HS-27A (cell line): ENCODE measurements around the gene SORCS1.
"Not testable (repeated sequence)": the region's sequence is repeated elsewhere in the genome, so short reads cannot be mapped to it uniquely, and the experiment has no call there.

Experiments used
- DNase-seq: peaks from one replicate; pipeline ENCODE4 v3.0.0-alpha.2; 2012; ENCODE audit warnings: low read depth, missing footprints

Gene SORCS1

GRCh38 chr10:106942035-106942662 lies 222.4 kb downstream of the SORCS1 start:
- no peak for DNase-seq

- DNase-seq, result no peak
Observed at GRCh38 chr10:106941297-106942034, 223.0 kb downstream of the SORCS1 start.

GRCh38 chr10:106938513-106938912 lies 226.0 kb downstream of the SORCS1 start:
- DNase-seq, result no peak

GRCh38 chr10:106935978-106936451 lies 228.5 kb downstream of the SORCS1 start:
- no peak for DNase-seq

GRCh38 chr10:106931853-106932249 lies 232.7 kb downstream of the SORCS1 start:
- no peak for DNase-seq

GRCh38 chr10:106931159-106931852 lies 233.2 kb downstream of the SORCS1 start:
- DNase-seq, result no peak

- DNase-seq, result no peak
Observed at GRCh38 chr10:106930751-106931150, 233.8 kb downstream of the SORCS1 start.

GRCh38 chr10:106929291-106929895 lies 235.1 kb downstream of the SORCS1 start:
- DNase-seq, result no peak

- not testable (repeated sequence) for DNase-seq
Observed at GRCh38 chr10:106928151-106928550, 236.4 kb downstream of the SORCS1 start.

- no peak for DNase-seq
Observed at GRCh38 chr10:106925191-106925590, 239.3 kb downstream of the SORCS1 start.

- no peak for DNase-seq
Observed at GRCh38 chr10:106920538-106920937, 244.0 kb downstream of the SORCS1 start.

GRCh38 chr10:106919871-106920282 lies 244.6 kb downstream of the SORCS1 start:
- DNase-seq, result no peak

GRCh38 chr10:106917452-106918055 lies 247.0 kb downstream of the SORCS1 start:
- no peak for DNase-seq

GRCh38 chr10:106914016-106914415 lies 250.5 kb downstream of the SORCS1 start:
- no peak for DNase-seq

- DNase-seq, result no peak
Observed at GRCh38 chr10:106913348-106913747, 251.2 kb downstream of the SORCS1 start.

- DNase-seq, result no peak
Observed at GRCh38 chr10:106911096-106911495, 253.4 kb downstream of the SORCS1 start.

GRCh38 chr10:106910666-106911065 lies 253.8 kb downstream of the SORCS1 start:
- no peak for DNase-seq

GRCh38 chr10:106908225-106908624 lies 256.3 kb downstream of the SORCS1 start:
- no peak for DNase-seq

GRCh38 chr10:106904209-106904608 lies 260.3 kb downstream of the SORCS1 start:
- DNase-seq, result no peak

- DNase-seq, result no peak
Observed at GRCh38 chr10:106903180-106903579, 261.3 kb downstream of the SORCS1 start.

- no peak for DNase-seq
Observed at GRCh38 chr10:106900016-106900652, 264.4 kb downstream of the SORCS1 start.

- DNase-seq, result no peak
Observed at GRCh38 chr10:106898446-106898845, 266.1 kb downstream of the SORCS1 start.
